ENCODE measurements around the gene DISP2.

DISP2 gene

GRCh38 chr15:40412095-40412759 lies 54.2 kb downstream of the DISP2 start:
- TF ChIP-seq SNAI2 (CRISPR knock-in tag; IDR thresholded peaks at IDR 0.05) = no peak
- no peak for TF ChIP-seq GLIS3 (CRISPR knock-in tag; IDR thresholded peaks at IDR 0.05)
- no peak for TF ChIP-seq POU6F1 (CRISPR knock-in tag; IDR thresholded peaks at IDR 0.05; ENCODE audit: borderline replicate concordance, low read depth)
- TF ChIP-seq ZC3H10 (CRISPR knock-in tag; IDR thresholded peaks at IDR 0.05) = no peak
- TF ChIP-seq OSR1 (CRISPR knock-in tag; IDR thresholded peaks at IDR 0.05) = no peak
- no peak for TF ChIP-seq CREB5 (CRISPR knock-in tag; IDR thresholded peaks at IDR 0.05; ENCODE audit: low read depth)
- TF ChIP-seq TCF4 (CRISPR knock-in tag; IDR thresholded peaks at IDR 0.05; ENCODE audit: borderline replicate concordance) = no peak
- no peak for TF ChIP-seq ARNTL (CRISPR knock-in tag; IDR thresholded peaks at IDR 0.05; ENCODE audit: borderline replicate concordance, low read depth)
- TF ChIP-seq ZFP3 (CRISPR knock-in tag; IDR thresholded peaks at IDR 0.05) = no peak
- TF ChIP-seq PPARA (CRISPR knock-in tag; IDR thresholded peaks at IDR 0.05; ENCODE audit: borderline replicate concordance) = no peak
- no peak for TF ChIP-seq ZNF70 (CRISPR knock-in tag; IDR thresholded peaks at IDR 0.05)
- TF ChIP-seq CSRNP3 (CRISPR knock-in tag; IDR thresholded peaks at IDR 0.05) = no peak
- no peak for ATAC-seq

- TF ChIP-seq ESRRG (CRISPR knock-in tag; IDR thresholded peaks at IDR 0.05) = no peak
- no peak for TF ChIP-seq TSHZ2 (CRISPR knock-in tag; IDR thresholded peaks at IDR 0.05)
Measured at GRCh38 chr15:40413036-40413435, 55.0 kb downstream of the DISP2 start.

GRCh38 chr15:40414816-40415215 lies 56.8 kb downstream of the DISP2 start:
- no peak for TF ChIP-seq OSR1 (CRISPR knock-in tag; IDR thresholded peaks at IDR 0.05)
- no peak for TF ChIP-seq ZNF70 (CRISPR knock-in tag; IDR thresholded peaks at IDR 0.05)
- TF ChIP-seq ARNTL (CRISPR knock-in tag; IDR thresholded peaks at IDR 0.05; ENCODE audit: borderline replicate concordance, low read depth) = no peak
- TF ChIP-seq PPARA (CRISPR knock-in tag; IDR thresholded peaks at IDR 0.05; ENCODE audit: borderline replicate concordance) = no peak
- no peak for TF ChIP-seq ZC3H10 (CRISPR knock-in tag; IDR thresholded peaks at IDR 0.05)
- TF ChIP-seq POU6F1 (CRISPR knock-in tag; IDR thresholded peaks at IDR 0.05; ENCODE audit: borderline replicate concordance, low read depth) = no peak
- TF ChIP-seq ZNF8 (CRISPR knock-in tag; IDR thresholded peaks at IDR 0.05) = no peak
- TF ChIP-seq CSRNP3 (CRISPR knock-in tag; IDR thresholded peaks at IDR 0.05) = no peak
- TF ChIP-seq TOX (CRISPR knock-in tag; IDR thresholded peaks at IDR 0.05; ENCODE audit: borderline replicate concordance) = no peak
- TF ChIP-seq TSHZ2 (CRISPR knock-in tag; IDR thresholded peaks at IDR 0.05) = no peak
- no peak for TF ChIP-seq CREB5 (CRISPR knock-in tag; IDR thresholded peaks at IDR 0.05; ENCODE audit: low read depth)
- ATAC-seq = no peak

More at GRCh38 chr15:40413036-40413435, 55.0 kb downstream of the DISP2 start:
- no peak for ATAC-seq

All from SK-N-SH treated with all-trans-retinoic acid at 6 μM for 48 hours (cell line).